ENCODE data around the gene C12orf42.
A peak's percentile ranks its signal among the peaks of the same experiment; 100 is the strongest.
"Not testable (repeated sequence)": the region's sequence is repeated elsewhere in the genome, so short reads cannot be mapped to it uniquely, and the experiment has no call there.

C12orf42 gene

GRCh38 chr12:103441437-103442181 lies 54.2 kb downstream of the C12orf42 start:
- H3K27ac ChIP-seq (replicated peaks), result no peak overlapping the region
- H3K27me3 ChIP-seq (ENCODE audit: insufficient read depth, poor library complexity, severe bottlenecking), result no peaks in the 10 kb centered on the region
- TF ChIP-seq POLR2AphosphoS5 (IDR thresholded peaks at IDR 0.05; ENCODE audit: low read depth) (no peak), REST (IDR thresholded peaks at IDR 0.05; ENCODE audit: insufficient replicate concordance, low read depth) (no peak), SPI1 (IDR thresholded peaks at IDR 0.05; ENCODE audit: borderline replicate concordance, low read depth) (peak; percentile 95), GABPA (IDR thresholded peaks at IDR 0.05; ENCODE audit: low read depth) (no peak)
- DNase-seq (ENCODE audit: low read depth in 1 of 2, low spot score in 1 of 2), result no peak
- H3K4me3 ChIP-seq (replicated peaks; ENCODE audit: insufficient read depth, low read length), result no peak overlapping the region

DNA sequence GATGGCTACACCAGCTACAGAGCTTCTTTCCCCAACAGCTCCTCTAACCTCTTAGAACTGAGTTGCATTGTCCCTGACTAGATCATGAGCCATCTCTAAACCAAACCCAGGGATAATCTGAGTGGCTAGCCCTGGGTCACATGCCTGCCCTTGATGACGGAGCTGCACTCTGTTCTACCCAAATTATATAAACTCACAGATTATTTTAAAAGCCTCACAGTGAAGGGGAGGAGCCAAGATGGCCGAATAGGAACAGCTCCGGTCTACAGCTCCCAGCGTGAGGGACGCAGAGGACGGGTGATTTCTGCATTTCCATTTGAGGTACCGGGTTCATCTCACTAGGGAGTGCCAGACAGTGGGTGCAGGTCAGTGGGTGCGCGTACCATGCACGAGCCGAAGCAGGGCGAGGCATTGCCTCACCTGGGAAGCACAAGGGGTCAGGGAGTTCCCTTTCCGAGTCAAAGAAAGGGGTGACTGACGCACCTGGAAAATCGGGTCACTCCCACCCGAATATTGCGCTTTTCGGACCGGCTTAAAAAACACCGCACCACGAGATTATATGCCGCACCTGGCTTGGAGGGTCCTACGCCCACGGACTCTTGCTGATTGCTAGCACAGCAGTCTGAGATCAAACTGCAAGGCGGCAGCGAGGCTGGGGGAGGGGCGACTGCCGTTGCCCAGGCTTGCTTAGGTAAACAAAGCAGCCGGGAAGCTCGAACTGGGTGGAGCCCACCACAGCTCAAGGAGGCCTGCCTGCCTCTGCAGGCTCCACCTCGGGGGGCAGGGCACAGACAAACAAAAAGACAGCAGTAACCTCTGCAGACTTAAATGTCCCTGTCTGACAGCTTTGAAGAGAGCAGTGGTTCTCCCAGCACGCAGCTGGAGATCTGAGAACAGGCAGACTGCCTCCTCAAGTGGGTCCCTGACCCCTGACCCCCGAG lies 61.3 kb downstream of the C12orf42 start:
- H3K27ac ChIP-seq (replicated peaks); DNase-seq (ENCODE audit: low read depth in 1 of 2, low spot score in 1 of 2); H3K4me3 ChIP-seq (replicated peaks; ENCODE audit: insufficient read depth, low read length); H3K27me3 ChIP-seq (ENCODE audit: insufficient read depth, poor library complexity, severe bottlenecking): not testable (repeated sequence)

DNA sequence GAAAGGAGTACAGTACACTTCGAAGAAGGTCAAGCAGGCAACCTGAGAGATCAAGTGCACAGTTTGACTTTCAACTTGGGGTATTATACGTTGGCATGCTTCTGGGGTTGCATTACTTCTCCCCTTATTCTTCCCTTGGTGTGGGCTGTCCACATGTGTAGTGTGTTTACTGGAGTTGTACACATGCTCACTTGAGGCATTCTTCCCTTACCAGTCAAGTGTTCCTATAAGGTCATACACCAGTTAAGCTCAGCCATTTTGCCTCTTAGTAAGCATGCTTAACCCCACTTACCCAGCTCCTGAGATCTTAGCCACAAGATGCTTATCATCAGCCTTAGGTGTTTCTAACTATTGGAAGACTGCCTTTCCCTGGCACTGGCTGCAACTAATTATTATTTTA lies 63.8 kb downstream of the C12orf42 start:
- Histone ChIP-seq H3K27me3 (ENCODE audit: insufficient read depth, poor library complexity, severe bottlenecking) (no peaks in the 10 kb centered on the region), H3K4me3 (replicated peaks; ENCODE audit: insufficient read depth, low read length) (no peak overlapping the region), H3K27ac (replicated peaks) (no peak overlapping the region)
- DNase-seq (ENCODE audit: low read depth in 1 of 2, low spot score in 1 of 2), result no peak
- TF ChIP-seq, protein P1, sequence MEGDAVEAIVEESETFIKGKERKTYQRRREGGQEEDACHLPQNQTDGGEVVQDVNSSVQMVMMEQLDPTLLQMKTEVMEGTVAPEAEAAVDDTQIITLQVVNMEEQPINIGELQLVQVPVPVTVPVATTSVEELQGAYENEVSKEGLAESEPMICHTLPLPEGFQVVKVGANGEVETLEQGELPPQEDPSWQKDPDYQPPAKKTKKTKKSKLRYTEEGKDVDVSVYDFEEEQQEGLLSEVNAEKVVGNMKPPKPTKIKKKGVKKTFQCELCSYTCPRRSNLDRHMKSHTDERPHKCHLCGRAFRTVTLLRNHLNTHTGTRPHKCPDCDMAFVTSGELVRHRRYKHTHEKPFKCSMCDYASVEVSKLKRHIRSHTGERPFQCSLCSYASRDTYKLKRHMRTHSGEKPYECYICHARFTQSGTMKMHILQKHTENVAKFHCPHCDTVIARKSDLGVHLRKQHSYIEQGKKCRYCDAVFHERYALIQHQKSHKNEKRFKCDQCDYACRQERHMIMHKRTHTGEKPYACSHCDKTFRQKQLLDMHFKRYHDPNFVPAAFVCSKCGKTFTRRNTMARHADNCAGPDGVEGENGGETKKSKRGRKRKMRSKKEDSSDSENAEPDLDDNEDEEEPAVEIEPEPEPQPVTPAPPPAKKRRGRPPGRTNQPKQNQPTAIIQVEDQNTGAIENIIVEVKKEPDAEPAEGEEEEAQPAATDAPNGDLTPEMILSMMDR (IDR thresholded peaks at IDR 0.05; ENCODE audit: insufficient read depth, low read length), result no peak
- TF ChIP-seq REST (IDR thresholded peaks at IDR 0.05; ENCODE audit: insufficient replicate concordance, low read depth) (no peak), SPI1 (IDR thresholded peaks at IDR 0.05; ENCODE audit: borderline replicate concordance, low read depth) (no peak), POLR2AphosphoS5 (IDR thresholded peaks at IDR 0.05; ENCODE audit: low read depth) (no peak), GABPA (IDR thresholded peaks at IDR 0.05; ENCODE audit: low read depth) (no peak)

- no peak overlapping the region for H3K4me3 ChIP-seq (replicated peaks; ENCODE audit: insufficient read depth, low read length)
- H3K27me3 ChIP-seq (ENCODE audit: insufficient read depth, poor library complexity, severe bottlenecking), result no peaks in the 10 kb centered on the region
- DNase-seq (ENCODE audit: low read depth in 1 of 2, low spot score in 1 of 2), result no peak
- TF ChIP-seq, protein P1 (IDR thresholded peaks at IDR 0.05; ENCODE audit: insufficient read depth, low read length), result no peak
- TF ChIP-seq REST (IDR thresholded peaks at IDR 0.05; ENCODE audit: insufficient replicate concordance, low read depth), result no peak
- TF ChIP-seq GABPA (IDR thresholded peaks at IDR 0.05; ENCODE audit: low read depth), result no peak
- TF ChIP-seq SPI1 (IDR thresholded peaks at IDR 0.05; ENCODE audit: borderline replicate concordance, low read depth), result no peak
- TF ChIP-seq POLR2AphosphoS5 (IDR thresholded peaks at IDR 0.05; ENCODE audit: low read depth), result no peak
- H3K27ac ChIP-seq (replicated peaks), result no peak overlapping the region
Observed at GRCh38 chr12:103431387-103431786, 64.4 kb downstream of the C12orf42 start.

DNA sequence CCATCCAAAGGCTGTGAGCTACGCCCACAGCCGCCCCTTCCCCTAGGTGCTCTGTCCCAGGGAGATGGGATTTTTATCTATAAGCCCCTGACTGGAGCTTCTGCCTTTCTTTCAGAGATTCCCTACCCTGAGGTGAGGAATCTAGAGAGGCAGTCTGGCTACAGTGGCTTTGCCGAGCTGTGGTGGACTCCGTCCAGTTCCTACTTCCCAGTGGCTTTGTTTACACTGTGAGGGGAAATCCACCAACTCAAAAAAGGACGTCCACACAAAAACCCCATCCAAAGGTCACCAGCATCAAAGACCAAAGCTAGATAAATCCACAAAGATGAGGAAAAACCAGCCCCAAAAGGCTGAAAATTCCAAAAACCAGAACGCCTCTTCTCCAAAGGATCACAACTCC lies 70.1 kb downstream of the C12orf42 start:
- H3K27ac ChIP-seq (replicated peaks); H3K27me3 ChIP-seq (ENCODE audit: insufficient read depth, poor library complexity, severe bottlenecking); H3K4me3 ChIP-seq (replicated peaks; ENCODE audit: insufficient read depth, low read length); DNase-seq (ENCODE audit: low read depth in 1 of 2, low spot score in 1 of 2): not testable (repeated sequence)

DNA sequence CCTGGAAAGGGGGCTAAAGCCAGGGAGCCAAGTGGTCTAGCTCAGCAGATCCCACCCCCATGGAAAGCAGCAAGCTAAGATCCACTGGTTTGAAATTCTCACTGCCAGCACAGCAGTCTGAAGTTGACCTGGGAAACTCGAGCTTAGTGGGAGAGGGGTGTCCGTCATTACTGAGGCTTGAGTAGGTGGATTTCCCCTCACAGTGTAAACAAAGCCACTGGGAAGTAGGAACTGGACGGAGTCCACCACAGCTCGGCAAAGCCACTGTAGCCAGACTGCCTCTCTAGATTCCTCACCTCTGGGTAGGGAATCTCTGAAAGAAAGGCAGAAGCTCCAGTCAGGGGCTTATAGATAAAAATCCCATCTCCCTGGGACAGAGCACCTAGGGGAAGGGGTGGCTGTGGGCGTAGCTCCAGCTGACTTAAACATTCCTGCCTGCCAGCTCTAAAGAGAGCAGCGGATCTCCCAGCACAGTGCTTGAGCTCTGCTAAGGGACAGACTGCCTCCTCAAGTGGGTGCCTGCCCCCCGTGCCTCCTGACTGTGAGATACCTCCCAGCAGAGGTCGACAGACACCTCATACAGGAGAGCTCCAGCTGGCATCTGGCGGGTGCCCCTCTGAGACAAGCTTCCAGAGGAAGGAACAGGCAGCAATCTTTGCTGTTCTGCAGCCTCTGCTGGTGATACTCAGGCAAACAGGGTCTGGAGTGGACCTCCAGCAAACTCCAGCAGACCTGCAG lies 70.8 kb downstream of the C12orf42 start:
- H3K4me3 ChIP-seq (replicated peaks; ENCODE audit: insufficient read depth, low read length); H3K27me3 ChIP-seq (ENCODE audit: insufficient read depth, poor library complexity, severe bottlenecking); H3K27ac ChIP-seq (replicated peaks); DNase-seq (ENCODE audit: low read depth in 1 of 2, low spot score in 1 of 2): not testable (repeated sequence)
